NCI-H1092 treated with DMSO at 0.1 percent for 48 hours (cell line): ENCODE results near the gene STX11.
"Not testable (repeated sequence)": the region's sequence is repeated elsewhere in the genome, so short reads cannot be mapped to it uniquely, and the experiment has no call there.

ENCODE experiments used
- DNase-seq: peaks from one replicate; lab custom pipeline; 2025; lab: John Stamatoyannopoulos, UW

STX11 gene

DNA sequence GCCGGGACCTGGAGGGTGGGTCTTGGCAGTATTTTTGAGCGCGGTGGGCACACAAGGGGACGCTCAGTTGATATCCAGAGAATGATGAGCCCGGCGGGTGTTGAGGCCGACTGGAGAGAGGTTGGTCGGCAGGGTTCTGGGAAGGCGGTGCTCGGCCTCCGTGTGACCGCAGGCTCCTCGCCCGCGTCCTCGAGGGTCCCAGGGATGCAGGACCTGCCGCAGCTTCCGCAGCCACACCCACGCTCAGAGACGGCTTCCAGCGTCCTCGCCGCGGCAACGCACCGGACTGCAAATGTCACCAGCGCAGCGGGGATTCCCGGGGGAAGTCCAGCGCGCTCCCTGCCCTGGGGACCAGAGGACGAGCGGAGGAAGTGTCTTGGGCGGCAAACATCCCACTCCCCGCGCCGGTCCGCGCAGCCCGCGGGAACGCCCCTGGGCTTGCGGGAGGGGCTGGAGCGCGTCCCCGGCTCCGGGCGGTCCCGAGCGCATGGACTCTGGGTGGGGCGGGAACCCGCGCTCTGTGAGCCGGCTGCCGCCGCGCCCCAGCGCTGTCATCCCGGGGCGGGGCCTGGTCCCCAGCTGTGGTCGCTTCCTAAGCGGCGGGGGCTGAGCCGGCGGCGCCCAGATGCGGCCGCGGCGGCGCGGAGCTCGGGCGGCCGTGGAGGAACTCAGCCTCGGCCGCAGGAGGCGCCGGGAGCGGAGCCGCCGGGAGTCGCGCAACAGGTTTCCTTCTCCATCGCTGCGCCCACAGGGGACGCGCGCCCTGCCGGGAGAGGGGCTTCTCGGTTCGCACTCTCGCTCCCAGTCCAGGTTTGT is at the start of gene STX11:
Gene STX11, plus strand, starts transcription at position 624 of the 816 bp plus-strand sequence. CDS start 36,111 bp downstream, outside the sequence.
- no peak for DNase-seq

DNA sequence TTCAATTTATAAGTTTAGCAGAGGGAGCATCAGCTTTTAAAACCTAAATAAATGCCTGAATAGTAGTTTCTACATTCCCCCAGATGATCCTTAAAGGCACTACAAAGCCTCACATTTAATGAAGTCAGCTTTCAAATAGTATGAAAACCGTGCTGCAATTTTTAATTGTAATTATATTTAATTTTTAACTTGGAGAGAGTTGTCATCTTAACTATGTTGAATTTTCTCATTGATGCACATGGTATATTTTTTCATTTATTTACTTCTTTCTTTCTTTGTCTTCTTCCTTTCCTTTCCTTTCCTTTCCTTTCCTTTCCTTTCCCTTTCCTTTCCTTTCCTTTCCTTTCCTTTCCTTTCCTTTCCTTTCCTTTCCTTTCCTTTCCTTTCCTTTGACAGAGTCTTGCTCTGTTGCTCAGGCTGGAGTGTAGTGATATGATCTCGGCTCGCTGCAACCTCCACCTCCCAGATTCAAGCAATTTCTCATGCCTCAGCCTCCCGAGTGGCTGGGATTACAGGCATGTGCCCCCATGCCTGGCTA is 47.2 kb upstream of the STX11 start:
- DNase-seq: no peak

DNA sequence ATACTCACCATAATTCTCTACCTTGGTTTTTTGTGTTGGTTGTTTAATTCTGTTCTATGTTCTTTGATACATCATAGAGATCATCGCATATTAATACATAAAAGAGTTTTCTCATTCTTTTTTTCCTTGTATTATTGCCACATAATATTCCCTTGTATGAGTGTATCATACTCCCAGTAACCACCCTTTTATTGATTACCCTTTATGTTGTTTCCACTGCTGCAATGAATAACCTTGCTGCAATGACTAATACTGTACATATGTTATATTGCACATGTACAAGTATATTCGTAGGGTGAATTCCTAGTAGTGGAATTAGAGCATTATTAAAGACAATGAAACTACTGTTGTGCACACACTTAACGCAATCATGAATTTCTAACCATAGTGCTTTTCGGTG is 45.8 kb upstream of the STX11 start:
- DNase-seq: no peak

DNA sequence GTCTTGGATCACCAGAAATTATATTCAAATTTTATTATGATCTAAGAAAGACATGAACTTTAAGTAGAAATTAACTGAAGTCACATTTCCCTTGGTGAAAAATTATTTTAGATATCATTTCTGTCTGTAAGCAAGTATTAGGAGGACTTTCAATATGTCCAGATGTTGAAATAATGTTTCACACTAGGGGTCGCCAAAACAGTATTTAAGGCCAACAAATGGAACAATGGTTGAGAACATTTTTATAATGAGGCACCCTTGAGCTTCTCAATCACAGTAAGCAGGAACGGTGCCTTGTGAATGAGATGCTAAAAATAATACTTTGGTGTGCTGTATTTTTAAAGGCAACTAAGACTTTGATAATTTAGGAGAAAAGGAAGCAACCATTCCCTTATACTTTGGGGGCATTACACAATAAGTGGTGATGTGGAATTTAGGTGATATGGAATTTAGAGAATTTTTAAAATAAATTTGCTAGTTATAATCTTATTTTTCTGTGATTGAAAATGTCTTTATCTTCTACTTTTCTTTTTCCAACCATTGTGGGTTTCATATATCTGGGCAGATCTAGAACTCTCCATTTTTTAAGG is 45.3 kb upstream of the STX11 start:
- peak; percentile 25 for DNase-seq

DNA sequence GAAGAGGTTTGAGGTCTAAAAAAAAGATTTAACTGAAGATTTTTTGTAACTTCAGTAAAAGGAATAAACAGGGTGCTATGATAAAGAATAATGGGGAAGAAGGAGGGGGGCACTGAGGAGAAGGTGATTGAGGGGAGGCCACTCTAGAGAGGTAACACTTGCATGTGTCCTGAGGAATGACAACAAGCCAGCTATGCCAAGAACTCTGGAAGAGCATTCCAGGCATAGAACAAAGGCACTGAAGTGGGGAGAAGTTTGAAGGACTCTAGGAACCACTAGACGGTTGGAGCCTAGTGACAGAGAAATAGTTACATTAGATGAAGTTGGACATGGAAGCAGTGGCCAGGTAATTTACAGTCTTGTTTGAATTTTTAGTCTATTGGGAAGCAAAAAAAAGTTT is 44.1 kb upstream of the STX11 start:
- DNase-seq: no peak

DNA sequence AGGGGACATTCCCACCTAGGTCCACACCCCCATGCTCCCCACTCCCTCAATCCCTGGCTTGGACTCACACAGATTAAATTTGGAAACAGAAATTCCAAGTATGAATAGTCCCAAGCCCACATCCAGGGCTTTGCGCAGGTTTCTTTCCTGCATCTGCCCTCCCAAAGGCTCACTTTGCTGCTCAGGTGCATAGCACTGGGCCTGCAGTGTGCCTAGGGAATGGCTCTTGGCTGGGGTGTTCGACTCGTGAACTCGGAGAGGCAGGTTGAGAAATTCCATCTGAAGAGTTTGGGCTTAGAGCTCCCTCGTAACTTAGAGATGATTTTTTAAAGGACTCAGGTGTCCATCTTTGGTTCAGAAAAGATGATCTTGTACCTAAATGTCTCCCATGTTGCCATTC is 40.1 kb upstream of the STX11 start:
- DNase-seq: no peak

DNA sequence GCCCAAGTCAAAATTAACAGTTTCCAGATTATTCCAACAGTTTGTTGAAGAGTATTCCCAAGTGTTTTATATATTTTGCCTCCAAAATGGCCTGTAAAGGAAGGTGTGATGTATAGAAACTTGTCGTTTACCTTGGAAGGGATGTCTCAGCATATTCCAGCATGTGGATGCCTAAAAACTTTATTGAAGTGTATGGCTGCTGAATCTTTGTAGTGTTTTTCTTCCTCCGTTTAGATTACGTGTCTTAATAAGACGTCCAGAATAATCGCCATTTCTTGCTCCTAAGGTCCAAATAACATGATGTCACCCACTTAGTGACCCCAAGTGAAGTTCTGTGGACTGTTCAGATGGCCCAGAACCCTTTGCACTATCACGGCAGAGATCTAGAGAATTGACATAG is 37.0 kb upstream of the STX11 start:
- no peak for DNase-seq

DNA sequence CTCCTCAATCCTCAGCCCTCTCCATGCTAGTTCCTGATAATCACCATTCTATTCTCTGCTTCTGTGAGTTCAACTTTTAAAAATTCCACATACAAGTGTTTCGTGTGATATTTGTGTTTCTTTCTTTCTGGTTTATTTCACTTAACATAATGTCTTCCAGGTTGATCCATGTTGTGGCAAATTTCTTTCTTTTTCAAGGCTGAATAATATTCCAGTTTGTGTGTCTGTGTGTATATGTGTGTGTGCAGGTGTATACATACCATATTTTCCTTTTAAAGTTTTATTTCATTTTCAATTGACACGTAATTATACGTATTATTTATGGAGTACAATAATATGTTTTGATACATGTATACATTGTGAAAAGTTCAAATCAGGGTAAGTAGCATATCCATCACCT is 35.1 kb upstream of the STX11 start:
- DNase-seq: no peak

DNA sequence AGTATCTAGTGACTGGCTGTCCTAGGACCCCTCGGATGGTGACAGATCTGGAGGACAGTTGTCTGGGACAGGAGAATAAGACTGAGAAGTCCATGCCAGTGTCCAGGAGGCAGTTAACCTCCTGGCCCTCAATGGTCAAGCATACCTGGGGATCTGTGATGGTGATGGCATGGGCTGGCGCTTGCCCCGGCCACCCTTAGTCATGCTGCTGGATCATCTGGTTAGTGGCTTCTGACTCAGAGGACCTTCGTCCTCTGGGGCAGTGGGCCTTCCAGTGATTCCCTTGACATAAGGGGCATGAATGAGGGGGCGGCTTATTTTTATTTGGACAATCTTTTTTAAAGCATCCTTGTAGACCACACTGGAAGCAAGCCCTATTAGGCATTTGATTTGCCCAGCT is 30.9 kb upstream of the STX11 start:
- DNase-seq: no peak

DNA sequence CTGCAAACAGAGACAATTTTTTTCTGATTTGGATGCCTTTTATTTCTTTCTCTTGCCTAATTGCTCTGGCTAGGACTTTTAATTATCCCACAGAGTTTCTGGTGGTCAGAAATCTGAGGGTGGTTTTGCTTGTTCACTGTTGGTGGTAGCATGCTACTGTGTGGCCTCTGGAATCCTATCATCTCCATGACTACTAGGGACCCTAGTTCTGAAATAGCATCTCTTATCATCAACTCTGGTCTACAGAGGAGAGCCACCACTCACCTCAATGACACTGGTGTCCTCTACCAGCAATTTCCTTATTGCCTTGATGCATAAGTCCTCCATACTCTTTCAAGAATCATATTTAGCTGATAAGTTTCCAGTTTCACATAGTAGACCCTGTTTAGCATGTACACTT is 27.5 kb upstream of the STX11 start:
- no peak for DNase-seq

DNA sequence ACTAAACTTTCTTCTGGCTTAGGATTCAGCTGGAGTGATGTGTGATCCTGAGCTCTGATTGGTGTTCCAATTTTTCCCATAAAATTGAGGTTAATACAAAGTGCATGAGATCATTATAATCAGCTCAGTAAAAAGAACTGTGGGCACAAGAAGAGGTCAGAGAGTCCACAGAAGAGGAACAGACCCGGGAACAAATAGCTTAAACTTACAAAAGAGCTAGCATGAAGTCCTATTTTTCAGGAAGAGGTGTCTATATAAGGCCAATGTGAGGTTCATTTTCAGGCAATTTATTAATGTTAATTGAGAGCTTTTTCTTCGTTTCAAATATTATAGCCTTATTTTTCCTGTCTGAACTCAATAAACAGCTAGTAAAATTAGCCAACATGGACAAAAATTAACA is 26.9 kb upstream of the STX11 start:
- no peak for DNase-seq

DNA sequence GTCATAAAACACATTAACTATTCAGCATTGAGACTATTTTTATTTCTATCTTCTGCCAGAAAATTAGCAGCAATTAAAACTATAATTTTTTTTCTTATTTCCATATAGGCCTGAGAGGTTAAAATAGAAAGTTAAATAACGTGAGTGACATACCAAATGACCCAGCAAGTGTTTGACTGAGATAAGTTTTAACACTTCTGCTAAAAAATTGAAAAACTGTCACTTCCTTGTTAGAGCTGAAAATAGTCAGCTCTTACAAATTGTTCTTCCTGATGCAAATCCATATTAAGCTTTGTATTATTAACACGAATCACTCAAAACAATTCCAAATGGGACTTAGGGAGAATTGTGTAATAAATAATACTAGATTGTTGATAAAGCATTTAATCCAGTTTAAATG is 26.5 kb upstream of the STX11 start:
- no peak for DNase-seq

DNA sequence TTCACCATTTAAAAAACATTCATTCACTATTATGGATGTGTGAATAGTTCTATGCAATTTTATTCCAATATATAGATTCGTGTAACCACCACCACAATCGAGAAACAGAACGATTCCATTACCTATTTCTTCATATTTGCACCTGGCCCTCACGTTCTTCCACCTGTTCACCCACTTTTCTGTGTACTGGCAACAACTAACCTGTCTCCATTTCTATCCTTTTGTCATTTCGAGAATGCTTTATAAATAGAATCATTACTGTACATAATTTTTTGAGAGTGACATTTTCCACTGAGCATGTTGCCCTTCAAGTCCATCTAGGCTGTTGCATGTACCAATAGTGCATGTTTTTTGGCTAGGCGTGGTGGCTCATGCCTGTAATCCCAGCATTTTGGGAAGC is 23.2 kb upstream of the STX11 start:
- DNase-seq: no peak

DNA sequence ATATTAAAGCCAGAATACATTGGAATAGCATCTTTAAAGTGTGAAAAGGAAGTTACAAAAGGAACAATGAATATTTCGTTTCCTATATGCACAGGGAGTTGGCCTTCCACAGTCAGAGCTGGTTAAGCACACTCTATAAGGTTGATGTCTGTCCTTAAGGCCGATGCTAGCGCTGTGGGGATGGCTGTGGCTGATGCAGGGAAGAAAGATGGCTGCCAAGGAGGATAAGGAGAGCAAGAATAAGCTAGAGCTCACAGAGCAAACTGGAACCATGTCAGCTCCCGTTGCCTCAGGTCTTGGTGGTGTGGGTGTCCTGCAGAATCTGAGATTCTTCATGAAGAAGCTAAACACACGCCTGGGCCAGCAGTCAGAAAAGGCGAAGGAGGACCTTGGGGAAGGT is 20.8 kb upstream of the STX11 start:
- no peak for DNase-seq

DNA sequence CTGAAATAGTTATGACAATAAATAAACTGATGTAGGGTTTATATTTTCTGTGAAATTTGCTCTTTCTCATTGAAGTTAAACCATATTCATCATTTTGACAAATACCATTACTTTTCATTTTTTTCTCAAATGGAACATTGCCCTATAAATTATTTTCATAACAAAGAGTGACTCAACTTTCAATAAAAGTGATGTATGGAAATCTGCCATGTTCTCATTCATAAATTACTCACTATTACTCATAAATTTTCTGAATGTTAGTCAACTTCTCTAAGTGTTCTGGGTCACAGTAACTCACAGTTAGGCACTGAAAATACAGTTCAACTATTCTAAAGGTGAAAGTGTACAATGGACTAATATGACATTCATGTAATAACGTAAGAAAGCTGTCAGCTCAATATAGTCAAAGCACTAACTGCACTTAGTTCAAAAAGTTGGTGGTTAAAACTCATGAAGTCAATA is 19.0 kb upstream of the STX11 start:
- no peak for DNase-seq

DNA sequence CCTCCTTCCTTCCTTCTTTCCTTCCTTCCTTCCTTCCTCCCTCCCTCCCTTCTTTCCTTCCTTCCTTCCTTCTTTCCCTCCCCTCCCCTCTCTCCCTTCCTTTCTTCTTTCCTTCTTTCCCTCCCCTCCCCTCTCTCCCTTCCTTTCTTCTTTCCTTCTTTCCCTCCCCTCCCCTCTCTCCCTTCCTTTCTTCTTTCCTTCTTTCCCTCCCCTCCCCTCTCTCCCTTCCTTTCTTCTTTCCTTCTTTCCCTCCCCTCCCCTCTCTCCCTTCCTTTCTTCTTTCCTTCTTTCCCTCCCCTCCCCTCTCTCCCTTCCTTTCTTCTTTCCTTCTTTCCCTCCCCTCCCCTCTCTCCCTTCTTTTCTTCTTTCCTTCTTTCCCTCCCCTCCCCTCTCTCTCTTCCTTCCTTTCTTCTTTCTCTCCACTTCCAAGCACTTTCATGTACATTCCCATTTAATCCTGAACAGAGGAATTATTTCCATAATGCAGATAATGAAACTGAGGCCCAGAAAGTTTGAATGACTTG is 18.1 kb upstream of the STX11 start:
- DNase-seq: not testable (repeated sequence)

DNA sequence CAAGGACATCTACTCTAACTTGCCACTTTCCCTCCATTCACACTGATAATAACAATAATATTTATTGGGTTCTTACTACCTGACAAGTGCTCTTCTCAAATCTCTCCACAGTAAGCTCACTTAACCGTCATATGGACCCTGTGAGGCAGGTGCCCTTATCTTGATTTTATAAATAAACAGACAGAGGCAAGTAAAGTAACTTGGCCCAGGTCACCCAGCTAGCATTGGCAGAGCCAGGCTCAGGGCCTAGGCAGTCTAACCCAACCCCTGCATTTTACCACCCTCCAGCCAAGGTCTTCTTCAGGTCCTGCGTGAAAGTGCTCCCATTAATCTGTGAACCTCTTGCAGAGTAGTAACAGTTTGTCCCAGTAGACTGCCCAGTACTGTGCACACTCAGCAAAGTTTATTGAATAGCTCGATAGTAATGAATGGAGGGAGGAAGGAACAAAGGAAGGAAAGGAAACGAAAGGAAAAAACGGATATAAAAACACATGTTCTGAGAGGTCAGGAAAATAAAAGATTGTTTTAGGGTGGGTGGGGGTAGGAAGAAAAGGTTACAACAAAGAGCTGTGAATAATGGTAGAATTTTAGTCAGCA is 17.0 kb upstream of the STX11 start:
- DNase-seq: no peak

DNA sequence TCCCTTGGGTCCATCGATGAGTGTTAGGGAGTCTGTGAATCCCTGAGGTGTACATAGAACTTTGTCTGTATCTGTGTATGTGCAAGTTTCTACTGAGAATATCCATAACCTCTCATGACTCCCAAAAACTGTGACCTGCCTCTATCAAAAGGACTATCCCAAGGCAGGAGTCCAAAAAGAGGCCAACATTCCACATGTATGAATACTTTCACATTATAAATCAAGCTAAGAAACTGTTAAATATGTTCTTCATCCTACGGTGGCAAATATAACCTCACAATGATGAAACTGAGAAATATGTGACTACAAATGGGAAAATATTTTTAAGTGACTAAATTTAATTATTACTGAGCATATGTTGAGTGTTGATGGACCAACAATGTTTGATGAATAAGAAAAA is 16.1 kb upstream of the STX11 start:
- DNase-seq: no peak

DNA sequence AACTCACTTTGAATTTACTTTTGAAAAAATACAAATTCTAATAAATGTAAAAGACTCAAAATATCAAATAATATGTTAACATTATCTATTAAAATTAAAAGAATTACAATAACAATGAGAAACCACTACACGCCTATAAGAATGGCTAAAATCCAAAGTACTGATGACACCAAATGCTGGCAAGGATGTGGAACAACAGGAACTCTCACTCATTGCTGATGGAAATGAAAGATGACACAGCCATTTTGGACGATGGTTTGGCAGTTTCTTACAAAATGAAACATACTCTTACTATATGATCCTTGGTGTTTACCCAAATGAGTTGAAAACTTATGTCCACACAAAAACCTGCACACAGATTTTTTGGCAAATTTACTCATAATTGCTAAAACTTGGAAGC is 15.6 kb upstream of the STX11 start:
- DNase-seq: no peak

DNA sequence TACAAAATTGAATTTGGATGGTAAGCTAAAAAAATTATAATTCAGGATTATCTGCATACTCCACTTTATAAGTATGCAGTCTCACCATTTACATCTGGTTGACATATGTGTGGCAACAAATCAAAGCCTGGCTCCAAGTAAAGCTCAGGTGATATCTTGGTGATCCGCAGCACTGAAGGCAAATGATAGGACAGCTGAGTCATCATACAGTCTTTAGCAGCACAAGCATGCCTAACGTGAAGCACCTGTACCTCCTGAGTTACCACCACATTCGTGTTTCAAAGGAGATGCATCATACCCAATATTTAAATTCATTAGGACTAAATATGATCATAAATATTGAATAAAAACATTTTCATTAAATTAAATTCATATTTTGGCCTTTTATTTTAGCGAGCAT is 11.8 kb upstream of the STX11 start:
- no peak for DNase-seq

DNA sequence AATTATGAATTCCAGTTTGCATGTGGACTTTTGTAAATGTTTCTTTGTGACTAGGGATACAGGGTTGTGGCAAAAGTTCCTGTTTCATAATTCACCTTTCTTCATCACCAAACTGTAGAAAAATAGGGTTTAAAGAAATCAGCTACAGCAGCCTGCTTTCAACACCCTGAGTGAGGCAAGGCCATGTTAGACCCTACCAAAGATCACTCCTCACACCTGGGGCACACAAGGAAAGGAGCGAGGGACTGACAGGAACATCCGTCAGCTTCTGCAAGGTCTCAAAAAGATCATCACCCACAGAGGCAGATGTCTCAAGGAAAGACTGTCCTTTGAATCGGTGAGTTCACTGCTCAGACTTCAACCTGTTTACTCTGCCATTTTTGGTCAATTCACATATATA is 10.5 kb upstream of the STX11 start:
- no peak for DNase-seq

DNA sequence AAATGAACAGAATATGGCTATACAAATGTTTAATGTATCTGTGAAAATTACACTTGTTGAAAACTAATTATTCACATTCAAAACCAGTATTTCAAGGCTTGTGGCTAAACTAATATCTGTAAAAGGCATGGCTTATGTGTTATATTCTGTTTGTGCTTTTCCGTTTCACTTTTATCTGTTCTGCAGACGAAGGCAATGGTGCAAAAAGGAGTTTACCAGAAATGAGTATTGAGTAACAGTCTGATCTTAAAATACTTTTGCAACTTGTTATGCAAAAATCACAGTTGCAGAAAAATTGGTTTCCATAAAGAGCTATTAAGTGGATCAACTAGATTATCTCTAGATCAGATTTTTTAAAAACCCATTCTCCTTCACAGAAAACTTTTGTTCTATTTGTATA is 9.4 kb upstream of the STX11 start:
- no peak for DNase-seq

DNA sequence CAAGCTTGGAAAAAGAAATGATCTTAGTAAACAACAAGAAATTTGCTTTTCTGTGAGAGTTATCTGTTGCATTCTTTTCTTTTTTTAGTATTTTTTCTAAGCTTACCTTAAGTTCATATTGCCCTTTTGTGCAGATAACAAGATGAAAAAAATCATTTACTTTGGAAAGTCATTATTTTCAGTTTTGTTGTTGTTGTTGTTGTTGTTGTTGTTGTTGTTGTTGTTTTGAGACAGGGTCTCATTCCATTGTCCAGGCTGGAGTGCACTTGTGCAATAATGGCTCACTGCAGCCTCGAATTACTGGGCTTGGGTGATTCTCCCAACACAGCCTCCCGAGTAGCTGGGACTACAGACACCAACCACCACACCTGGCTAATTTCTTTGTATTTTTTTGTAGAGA is 8.8 kb upstream of the STX11 start:
- DNase-seq: no peak
